Karpas-422 (cell line): ENCODE measurements around the gene CTNNBL1. TPM values are rescaled to one million over a fixed set of nuclear protein-coding genes. Genes with fewer than 3 reads are reported as not detected.

Source experiments
- DNase-seq: peaks from one replicate; pipeline ENCODE4 v3.0.0-alpha.2; 2015
- H2AFZ ChIP-seq: fragments of 200-600 bp; sonication (generic); 2 replicates; pipeline ENCODE4 v1.6.1; 2014; ENCODE audit warnings: antibody characterized with exemption, low read length, mixed read lengths
- H3K27ac ChIP-seq: fragments of 200-600 bp; sonication (generic); 2 replicates; pipeline ENCODE4 v1.5.1; 2014; ENCODE audit warnings: mild to moderate bottlenecking, low read length, moderate library complexity
- H3K27me3 ChIP-seq: fragments of 200-600 bp; sonication (generic); 2 replicates; pipeline ENCODE4 v1.6.1; 2014; ENCODE audit warnings: low read length, mixed read lengths
- H3K36me3 ChIP-seq: fragments of 200-600 bp; sonication (generic); 2 replicates; pipeline ENCODE4 v1.6.1; 2014; ENCODE audit warnings: low read length, mixed read lengths; ENCODE audit not compliant: insufficient read depth
- H3K4me1 ChIP-seq: fragments of 200-600 bp; sonication (generic); 2 replicates; pipeline ENCODE4 v1.6.1; 2014; ENCODE audit warnings: mild to moderate bottlenecking, low read length, mixed read lengths
- H3K4me2 ChIP-seq: fragments of 200-600 bp; sonication (generic); 2 replicates; pipeline ENCODE4 v1.6.1; 2014; ENCODE audit warnings: low read length, low read depth, mild to moderate bottlenecking; ENCODE audit not compliant: poor library complexity, severe bottlenecking
- H3K4me3 ChIP-seq: fragments of 200-600 bp; sonication (generic); 2 replicates; pipeline ENCODE4 v1.5.1; 2014; ENCODE audit warnings: mild to moderate bottlenecking, antibody characterized with exemption, low read length, mixed read lengths
- H3K79me2 ChIP-seq: fragments of 200-600 bp; sonication (generic); 2 replicates; pipeline ENCODE4 v1.6.1; 2014; ENCODE audit warnings: mild to moderate bottlenecking, low read length, mixed read lengths
- H3K9ac ChIP-seq: fragments of 200-600 bp; sonication (generic); 2 replicates; pipeline ENCODE4 v1.6.0; 2014; ENCODE audit warnings: low read length
- H3K9me2 ChIP-seq: fragments of 200-600 bp; sonication (generic), shearing (Covaris generic); replicated peaks from 2 replicates; pipeline ENCODE4 v1.6.0; 2014; ENCODE audit warnings: mild to moderate bottlenecking, low read length, moderate library complexity; ENCODE audit not compliant: insufficient read depth
- H3K9me3 ChIP-seq: fragments of 300-700, 200-600 bp; sonication (generic); 2 replicates; pipeline ENCODE4 v1.6.1; 2014; ENCODE audit warnings: low read length, mixed read lengths
- H4K20me1 ChIP-seq: fragments of 200-600 bp; sonication (generic); 2 replicates; pipeline ENCODE4 v1.6.1; 2014; ENCODE audit warnings: mild to moderate bottlenecking, antibody characterized with exemption, low read length, low read depth; ENCODE audit not compliant: insufficient read depth
- total RNA-seq: library from RNA; depleted of rRNA; stranded (reverse); fragments of >200 nt; shearing (Covaris generic); gene quantifications from 2 replicates; pipeline ENCODE4 v1.2.3, GENCODE V29; 2014; ENCODE audit warnings: low replicate concordance

Gene CTNNBL1
- total RNA-seq, 1 experiment from 2014 or later: 70.0 TPM

- H3K27me3 ChIP-seq: no peaks in the 10 kb centered on the region
- H3K4me2 ChIP-seq: no peak overlapping the region
- H3K9me2 ChIP-seq: no peaks in the 10 kb centered on the region
- peaks cover 10% of the 10 kb centered on the region for H3K4me1 ChIP-seq
- no peaks in the 10 kb centered on the region for H4K20me1 ChIP-seq
- DNase-seq: no peak
- no peaks in the 10 kb centered on the region for H3K79me2 ChIP-seq
- H2AFZ ChIP-seq: no peak overlapping the region
- no peak overlapping the region for H3K4me3 ChIP-seq
- no peaks in the 10 kb centered on the region for H3K9me3 ChIP-seq
- H3K27ac ChIP-seq: no peak overlapping the region
- H3K9ac ChIP-seq: no peak overlapping the region
- 0 out of 2 replicates have a peak, but pooled peaks cover 4% of the 10 kb centered on the region for H3K36me3 ChIP-seq
Measured at GRCh38 chr20:37869334-37869861, 175.6 kb downstream of the CTNNBL1 start.

- H3K27me3 ChIP-seq: no peaks in the 10 kb centered on the region
- no peak overlapping the region for H3K4me2 ChIP-seq
- no peaks in the 10 kb centered on the region for H3K9me2 ChIP-seq
- peaks cover 10% of the 10 kb centered on the region for H3K4me1 ChIP-seq
- H2AFZ ChIP-seq: no peak overlapping the region
- H3K9me3 ChIP-seq: no peaks in the 10 kb centered on the region
- no peaks in the 10 kb centered on the region for H3K79me2 ChIP-seq
- H3K4me3 ChIP-seq: no peak overlapping the region
- 0 out of 2 replicates have a peak, but pooled peaks cover 4% of the 10 kb centered on the region for H3K36me3 ChIP-seq
- no peak overlapping the region for H3K9ac ChIP-seq
- no peak overlapping the region for H3K27ac ChIP-seq
- DNase-seq: no peak
- no peaks in the 10 kb centered on the region for H4K20me1 ChIP-seq
Measured at GRCh38 chr20:37870294-37870693, 176.5 kb downstream of the CTNNBL1 start.

- Histone ChIP-seq H3K36me3 (0 out of 2 replicates have a peak, but pooled peaks cover 4% of the 10 kb centered on the region), H3K27ac (no peak overlapping the region), H3K9me2 (no peaks in the 10 kb centered on the region), H3K27me3 (no peaks in the 10 kb centered on the region), H2AFZ (no peak overlapping the region), H3K4me2 (no peak overlapping the region), H3K4me1 (peaks cover 10% of the 10 kb centered on the region), H3K9ac (no peak overlapping the region), H3K4me3 (no peak overlapping the region), H3K79me2 (no peaks in the 10 kb centered on the region), H4K20me1 (no peaks in the 10 kb centered on the region), H3K9me3 (no peaks in the 10 kb centered on the region)
- no peak for DNase-seq
Measured at GRCh38 chr20:37871751-37872150, 177.9 kb downstream of the CTNNBL1 start.

GRCh38 chr20:37872161-37872560, 178.3 kb downstream of the CTNNBL1 start:
- 0 out of 2 replicates have a peak, but pooled peaks cover 4% of the 10 kb centered on the region for H3K36me3 ChIP-seq
- no peak overlapping the region for H3K4me3 ChIP-seq
- H3K9ac ChIP-seq: no peak overlapping the region
- no peak overlapping the region for H3K27ac ChIP-seq
- H3K79me2 ChIP-seq: no peaks in the 10 kb centered on the region
- no peak overlapping the region for H2AFZ ChIP-seq
- H3K9me2 ChIP-seq: no peaks in the 10 kb centered on the region
- no peaks in the 10 kb centered on the region for H3K27me3 ChIP-seq
- H3K4me1 ChIP-seq: peaks cover 10% of the 10 kb centered on the region
- no peak overlapping the region for H3K4me2 ChIP-seq
- no peaks in the 10 kb centered on the region for H4K20me1 ChIP-seq
- no peaks in the 10 kb centered on the region for H3K9me3 ChIP-seq
- no peak for DNase-seq

- H3K27me3 ChIP-seq: no peaks in the 10 kb centered on the region
- 0 out of 2 replicates have a peak, but pooled peaks cover 4% of the 10 kb centered on the region for H3K36me3 ChIP-seq
- no peaks in the 10 kb centered on the region for H3K9me3 ChIP-seq
- no peak overlapping the region for H2AFZ ChIP-seq
- H4K20me1 ChIP-seq: no peaks in the 10 kb centered on the region
- H3K4me3 ChIP-seq: no peak overlapping the region
- no peak for DNase-seq
- no peak overlapping the region for H3K4me2 ChIP-seq
- peaks cover 3% of the 10 kb centered on the region for H3K4me1 ChIP-seq
- H3K9me2 ChIP-seq: no peaks in the 10 kb centered on the region
- no peaks in the 10 kb centered on the region for H3K79me2 ChIP-seq
- H3K9ac ChIP-seq: no peak overlapping the region
- no peak overlapping the region for H3K27ac ChIP-seq
Measured at GRCh38 chr20:37873884-37874283, 180.1 kb downstream of the CTNNBL1 start.

- no peak overlapping the region for H3K9ac ChIP-seq
- H3K4me1 ChIP-seq: no peaks in the 10 kb centered on the region
- H3K27me3 ChIP-seq: no peaks in the 10 kb centered on the region
- H3K9me3 ChIP-seq: no peaks in the 10 kb centered on the region
- H2AFZ ChIP-seq: no peak overlapping the region
- H3K27ac ChIP-seq: no peak overlapping the region
- no peak overlapping the region for H3K4me3 ChIP-seq
- H3K36me3 ChIP-seq: 0 out of 2 replicates have a peak, but pooled peaks cover 4% of the 10 kb centered on the region
- DNase-seq: no peak
- H4K20me1 ChIP-seq: no peaks in the 10 kb centered on the region
- H3K4me2 ChIP-seq: no peak overlapping the region
- no peaks in the 10 kb centered on the region for H3K9me2 ChIP-seq
- no peaks in the 10 kb centered on the region for H3K79me2 ChIP-seq
Measured at GRCh38 chr20:37875460-37876175, 181.8 kb downstream of the CTNNBL1 start.

- Histone ChIP-seq H3K4me1 (no peaks in the 10 kb centered on the region), H3K27me3 (no peaks in the 10 kb centered on the region), H2AFZ (no peak overlapping the region), H3K36me3 (no peaks in the 10 kb centered on the region), H3K9ac (no peak overlapping the region), H3K27ac (no peak overlapping the region), H3K9me2 (no peaks in the 10 kb centered on the region), H3K4me3 (no peak overlapping the region), H3K4me2 (no peak overlapping the region), H3K79me2 (no peaks in the 10 kb centered on the region), H3K9me3 (no peaks in the 10 kb centered on the region), H4K20me1 (no peaks in the 10 kb centered on the region)
- DNase-seq: no peak
Measured at GRCh38 chr20:37876863-37877262, 183.0 kb downstream of the CTNNBL1 start.

GRCh38 chr20:37877832-37878772, 184.3 kb downstream of the CTNNBL1 start:
- Histone ChIP-seq H2AFZ (no peak overlapping the region), H3K4me1 (no peaks in the 10 kb centered on the region), H3K27me3 (no peaks in the 10 kb centered on the region), H4K20me1 (no peaks in the 10 kb centered on the region), H3K4me2 (no peak overlapping the region), H3K27ac (no peak overlapping the region), H3K4me3 (no peak overlapping the region), H3K9me2 (no peaks in the 10 kb centered on the region), H3K79me2 (no peaks in the 10 kb centered on the region), H3K9me3 (no peaks in the 10 kb centered on the region), H3K9ac (no peak overlapping the region), H3K36me3 (no peaks in the 10 kb centered on the region)
- DNase-seq: no peak
